Right atrium auricular region (tissue), 2 donors: ENCODE results near the gene PERM1. TPM values are rescaled to one million over a fixed set of nuclear protein-coding genes. Genes with fewer than 3 reads are reported as not detected.

Experiments
- DNase-seq: peaks from one replicate; pipeline ENCODE4 v3.0.0-alpha.2; 2019; ENCODE audit warnings: low spot score
- H3K27ac ChIP-seq, 2 donors: fragments of 200-600 bp; sonication (generic); 1 replicate in 1 of 2; 2 replicates in 1 of 2; pipeline ENCODE4 v1.5.1; 2016 to 2019
- H3K27me3 ChIP-seq, 2 donors: fragments of 200-600 bp; sonication (generic); one replicate each; pipeline versions ENCODE4 v1.5.1 to v1.6.0; 2017 to 2019
- H3K36me3 ChIP-seq: fragments of 200-600 bp; sonication (generic); one replicate; pipeline ENCODE4 v1.5.1; 2016
- H3K4me1 ChIP-seq, 2 donors: fragments of 200-600 bp; sonication (generic); one replicate each; pipeline versions ENCODE4 v1.5.1 to v1.6.0; 2017 to 2019
- H3K4me3 ChIP-seq, 2 donors: fragments of 200-600 bp; sonication (generic); 1 replicate in 1 of 2; 2 replicates in 1 of 2; pipeline ENCODE4 v1.5.1; 2017 to 2019; ENCODE audit warnings: mild to moderate bottlenecking in 1 of 2, moderate library complexity in 1 of 2
- H3K9me3 ChIP-seq, 2 donors: fragments of 200-600 bp; sonication (generic); one replicate each; pipeline ENCODE4 v1.5.1; 2019
- CTCF ChIP-seq, 2 donors: fragments of 200-600 bp; sonication (generic); IDR thresholded peaks; one replicate each; pipeline ENCODE4 v1.5.1; 2019; ENCODE audit warnings: antibody characterized with exemption in 2 of 2
- total RNA-seq, 2 donors: library from RNA; depleted of rRNA; stranded (reverse); fragments of >200 nt; gene quantifications; one replicate each; pipeline ENCODE4 v1.1.0, GENCODE V29; 2016

The PERM1 gene
- total RNA-seq, 2 donors from 2014 or later, result 22.0 to 61.8 TPM

GRCh38 chr1:930633-931138, 51.2 kb downstream of the PERM1 start:
- no peak for DNase-seq
- H3K4me3 ChIP-seq, result no peak overlapping the region
- no peak for TF ChIP-seq CTCF (IDR thresholded peaks at IDR 0.05)
- no peak overlapping the region for H3K27ac ChIP-seq
- H3K27me3 ChIP-seq, result peaks cover 0 to 8% of the 10 kb centered on the region in 2 donors
- no peaks in the 10 kb centered on the region for H3K36me3 ChIP-seq
- no peaks in the 10 kb centered on the region for H3K9me3 ChIP-seq
- peaks cover 0 to 14% of the 10 kb centered on the region in 2 donors for H3K4me1 ChIP-seq

GRCh38 chr1:929712-930632, 51.9 kb downstream of the PERM1 start:
- no peak overlapping the region for H3K4me3 ChIP-seq
- H3K27ac ChIP-seq, result no peak overlapping the region
- H3K27me3 ChIP-seq, result peaks cover 0 to 1% of the 10 kb centered on the region in 2 donors
- no peaks in the 10 kb centered on the region for H3K9me3 ChIP-seq
- no peak for DNase-seq
- peaks cover 0 to 13% of the 10 kb centered on the region in 2 donors for H3K4me1 ChIP-seq
- H3K36me3 ChIP-seq, result no peaks in the 10 kb centered on the region
- no peak for TF ChIP-seq CTCF (IDR thresholded peaks at IDR 0.05)

DNA sequence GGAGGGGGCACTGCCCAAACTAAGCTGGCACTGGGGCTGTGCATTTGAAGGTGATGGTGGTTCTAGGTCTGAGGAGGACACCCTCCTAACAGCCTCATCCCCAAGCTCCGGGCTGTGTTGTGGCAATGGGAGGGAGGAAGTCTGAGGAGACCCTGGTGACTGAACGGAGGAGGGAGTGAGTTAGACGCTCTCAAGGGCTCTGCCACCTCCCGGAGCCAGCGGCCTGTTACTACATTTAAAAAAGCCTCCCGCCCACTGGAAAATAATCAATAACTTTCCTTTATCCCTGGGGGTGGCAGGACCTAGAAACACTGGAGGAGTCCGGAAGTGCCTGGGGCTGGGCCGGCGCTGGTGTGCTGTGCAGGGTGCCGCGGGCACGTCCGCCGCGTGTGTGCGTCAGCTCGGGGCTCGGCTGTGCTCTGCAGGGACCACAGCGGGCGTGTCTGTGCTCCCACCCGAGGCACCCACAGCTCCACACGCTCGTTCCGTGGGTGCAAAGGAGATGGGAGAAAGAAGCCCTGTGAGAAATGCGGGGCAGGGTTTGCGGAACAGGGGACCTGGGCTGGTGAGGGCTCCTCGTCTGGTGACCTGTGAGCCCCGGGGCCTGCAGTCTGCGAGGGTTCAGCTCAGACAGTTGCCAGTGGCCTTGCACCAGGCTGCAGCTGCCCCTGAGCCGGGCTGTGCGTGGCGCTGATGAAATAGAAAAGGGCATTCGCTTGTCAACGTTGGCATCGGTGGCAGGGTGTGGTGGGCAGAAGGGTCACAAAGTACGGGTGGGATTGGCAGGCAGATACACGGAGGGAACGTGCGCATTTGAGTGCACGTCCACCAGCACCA, 52.9 kb downstream of the PERM1 start:
- DNase-seq, result no peak
- Histone ChIP-seq H3K36me3 (no peaks in the 10 kb centered on the region), H3K9me3 (no peaks in the 10 kb centered on the region), H3K27ac (no peak overlapping the region), H3K27me3 (no peaks in the 10 kb centered on the region), H3K4me3 (no peak overlapping the region), H3K4me1 (peaks cover 0 to 21% of the 10 kb centered on the region in 2 donors)
- no peak for TF ChIP-seq CTCF (IDR thresholded peaks at IDR 0.05)

- no peak for TF ChIP-seq CTCF (IDR thresholded peaks at IDR 0.05)
- DNase-seq, result no peak
- H3K4me1 ChIP-seq, result peaks cover 0 to 28% of the 10 kb centered on the region in 2 donors
- H3K9me3 ChIP-seq, result no peaks in the 10 kb centered on the region
- no peak overlapping the region for H3K27ac ChIP-seq
- H3K36me3 ChIP-seq, result no peaks in the 10 kb centered on the region
- no peak overlapping the region for H3K4me3 ChIP-seq
- no peaks in the 10 kb centered on the region for H3K27me3 ChIP-seq
These were observed 54.1 kb downstream of the PERM1 start for GRCh38 chr1:927748-928147.

GRCh38 chr1:927234-927633, 54.7 kb downstream of the PERM1 start:
- Histone ChIP-seq H3K4me1 (peaks cover 0 to 28% of the 10 kb centered on the region in 2 donors), H3K9me3 (no peaks in the 10 kb centered on the region), H3K27ac (no peak overlapping the region), H3K4me3 (no peak overlapping the region), H3K27me3 (no peaks in the 10 kb centered on the region), H3K36me3 (no peaks in the 10 kb centered on the region)
- no peak for DNase-seq
- TF ChIP-seq CTCF (IDR thresholded peaks at IDR 0.05), result no peak
